ENCODE measurements around the gene KCNC1.

The KCNC1 gene

DNA sequence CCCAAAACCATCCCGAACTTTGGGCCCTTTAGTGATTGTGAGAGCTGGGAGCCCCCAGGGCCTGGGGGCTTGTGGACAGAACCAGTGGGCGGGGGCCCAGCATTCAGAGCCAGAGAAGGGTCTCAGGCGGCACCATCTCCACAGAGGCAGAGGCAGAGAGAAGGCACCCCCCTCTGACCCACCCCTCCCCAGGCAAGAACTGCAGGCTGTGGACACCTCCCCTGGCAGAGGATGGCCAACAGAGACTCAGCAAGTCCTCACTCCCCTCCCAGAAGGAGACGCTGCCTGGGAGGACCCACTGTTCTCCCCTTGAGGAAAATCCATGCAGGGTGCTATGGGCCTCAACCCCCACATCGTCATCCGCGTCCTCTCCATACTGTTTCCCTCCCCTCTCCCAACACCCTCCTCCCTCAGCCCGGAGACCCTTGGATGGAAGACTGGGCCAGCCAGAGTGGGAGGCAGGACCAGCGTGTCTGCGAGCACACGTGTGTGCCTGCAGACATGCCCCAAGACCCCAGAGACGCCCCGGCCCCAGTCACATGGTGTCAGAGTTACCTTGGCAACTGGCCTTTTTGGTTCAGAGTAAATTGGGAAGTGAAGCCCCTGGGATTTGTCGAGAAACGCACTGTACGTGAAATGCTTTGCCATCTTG, 42.6 kb downstream of the KCNC1 start:
- no peak overlapping the region for H3K4me3 ChIP-seq (ENCODE audit: low read depth, low read length, poor library complexity, severe bottlenecking)
- H3K9ac ChIP-seq (ENCODE audit: low read length): no peak overlapping the region
- H3K9me2 ChIP-seq (ENCODE audit: low read depth, low read length): no peaks in the 10 kb centered on the region
- TF ChIP-seq EZH2 (IDR thresholded peaks at IDR 0.05; ENCODE audit: borderline replicate concordance, low read length): no peak
- TF ChIP-seq, protein P1, sequence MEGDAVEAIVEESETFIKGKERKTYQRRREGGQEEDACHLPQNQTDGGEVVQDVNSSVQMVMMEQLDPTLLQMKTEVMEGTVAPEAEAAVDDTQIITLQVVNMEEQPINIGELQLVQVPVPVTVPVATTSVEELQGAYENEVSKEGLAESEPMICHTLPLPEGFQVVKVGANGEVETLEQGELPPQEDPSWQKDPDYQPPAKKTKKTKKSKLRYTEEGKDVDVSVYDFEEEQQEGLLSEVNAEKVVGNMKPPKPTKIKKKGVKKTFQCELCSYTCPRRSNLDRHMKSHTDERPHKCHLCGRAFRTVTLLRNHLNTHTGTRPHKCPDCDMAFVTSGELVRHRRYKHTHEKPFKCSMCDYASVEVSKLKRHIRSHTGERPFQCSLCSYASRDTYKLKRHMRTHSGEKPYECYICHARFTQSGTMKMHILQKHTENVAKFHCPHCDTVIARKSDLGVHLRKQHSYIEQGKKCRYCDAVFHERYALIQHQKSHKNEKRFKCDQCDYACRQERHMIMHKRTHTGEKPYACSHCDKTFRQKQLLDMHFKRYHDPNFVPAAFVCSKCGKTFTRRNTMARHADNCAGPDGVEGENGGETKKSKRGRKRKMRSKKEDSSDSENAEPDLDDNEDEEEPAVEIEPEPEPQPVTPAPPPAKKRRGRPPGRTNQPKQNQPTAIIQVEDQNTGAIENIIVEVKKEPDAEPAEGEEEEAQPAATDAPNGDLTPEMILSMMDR (IDR thresholded peaks at IDR 0.05; ENCODE audit: low read length): no peak
- H3K79me2 ChIP-seq (ENCODE audit: insufficient read depth, low read length): no peaks in the 10 kb centered on the region
- H3K27me3 ChIP-seq (ENCODE audit: insufficient read depth, low read length): no peaks in the 10 kb centered on the region
- no peaks in the 10 kb centered on the region for H3F3A ChIP-seq (ENCODE audit: insufficient read depth, low read length)
- no peak overlapping the region for H2AFZ ChIP-seq (ENCODE audit: low read length)
- H4K20me1 ChIP-seq (ENCODE audit: insufficient read depth, low read length): no peaks in the 10 kb centered on the region
- no peaks in the 10 kb centered on the region for H3K4me1 ChIP-seq (ENCODE audit: insufficient read depth, low read length, severe bottlenecking)
- no peak overlapping the region for H3K27ac ChIP-seq (ENCODE audit: low read depth, low read length, poor library complexity, severe bottlenecking)
- no peak overlapping the region for H3K4me2 ChIP-seq (ENCODE audit: low read length)
- H3K36me3 ChIP-seq (ENCODE audit: insufficient read depth, low read length): no peaks in the 10 kb centered on the region
- H3K9me3 ChIP-seq (ENCODE audit: low read length): no peaks in the 10 kb centered on the region

DNA sequence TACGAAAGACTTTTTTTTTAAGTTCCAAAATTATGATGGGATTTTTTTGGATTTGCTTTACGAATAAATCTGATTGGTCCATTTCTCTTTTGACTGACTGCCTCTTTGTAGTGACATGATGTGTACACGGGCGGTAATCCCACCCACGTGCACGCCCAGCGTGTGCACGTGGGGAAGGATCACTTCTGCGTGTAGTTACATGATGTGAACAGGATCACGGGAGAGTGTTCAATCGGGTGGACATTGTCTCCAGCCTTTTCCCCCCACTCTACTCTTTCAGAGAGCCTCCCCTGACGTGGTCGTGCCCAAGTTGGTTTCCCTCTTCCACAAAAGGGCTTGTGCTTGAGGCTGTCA, 43.1 kb downstream of the KCNC1 start:
- Histone ChIP-seq H3K9me3 (ENCODE audit: low read length) (no peaks in the 10 kb centered on the region), H2AFZ (ENCODE audit: low read length) (no peak overlapping the region), H3K4me2 (ENCODE audit: low read length) (no peak overlapping the region), H3K36me3 (ENCODE audit: insufficient read depth, low read length) (no peaks in the 10 kb centered on the region), H3K4me3 (ENCODE audit: low read depth, low read length, poor library complexity, severe bottlenecking) (no peak overlapping the region), H3K9me2 (ENCODE audit: low read depth, low read length) (no peaks in the 10 kb centered on the region), H4K20me1 (ENCODE audit: insufficient read depth, low read length) (no peaks in the 10 kb centered on the region), H3K27me3 (ENCODE audit: insufficient read depth, low read length) (no peaks in the 10 kb centered on the region), H3K79me2 (ENCODE audit: insufficient read depth, low read length) (no peaks in the 10 kb centered on the region), H3K4me1 (ENCODE audit: insufficient read depth, low read length, severe bottlenecking) (no peaks in the 10 kb centered on the region), H3F3A (ENCODE audit: insufficient read depth, low read length) (no peaks in the 10 kb centered on the region), H3K27ac (ENCODE audit: low read depth, low read length, poor library complexity, severe bottlenecking) (no peak overlapping the region), H3K9ac (ENCODE audit: low read length) (no peak overlapping the region)
- TF ChIP-seq, protein P1 (IDR thresholded peaks at IDR 0.05; ENCODE audit: low read length): no peak
- no peak for TF ChIP-seq EZH2 (IDR thresholded peaks at IDR 0.05; ENCODE audit: borderline replicate concordance, low read length)

DNA sequence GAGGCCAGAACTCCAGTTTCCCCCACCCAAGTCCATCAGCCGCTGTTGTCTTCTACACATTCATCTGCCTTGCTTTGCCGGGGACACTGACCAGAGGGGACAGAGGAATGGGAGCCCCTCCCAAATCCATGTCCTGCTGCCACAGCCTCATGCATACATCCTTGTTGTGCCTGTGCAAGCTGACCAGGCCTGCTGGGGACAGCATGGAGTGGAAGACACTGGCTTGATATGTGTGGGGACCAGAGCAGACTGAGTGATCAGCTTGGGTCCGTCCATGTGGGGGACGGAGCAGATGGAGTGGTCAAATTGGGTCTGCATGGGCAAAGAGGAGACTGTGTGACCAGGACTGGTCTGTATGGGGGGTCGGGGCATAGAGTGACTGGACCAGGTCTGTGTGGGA, 43.8 kb downstream of the KCNC1 start:
- H3K4me1 ChIP-seq (ENCODE audit: insufficient read depth, low read length, severe bottlenecking): no peaks in the 10 kb centered on the region
- no peaks in the 10 kb centered on the region for H3K79me2 ChIP-seq (ENCODE audit: insufficient read depth, low read length)
- H3K36me3 ChIP-seq (ENCODE audit: insufficient read depth, low read length): no peaks in the 10 kb centered on the region
- H3K4me3 ChIP-seq (ENCODE audit: low read depth, low read length, poor library complexity, severe bottlenecking): no peak overlapping the region
- TF ChIP-seq EZH2 (IDR thresholded peaks at IDR 0.05; ENCODE audit: borderline replicate concordance, low read length): no peak
- TF ChIP-seq, protein P1 (IDR thresholded peaks at IDR 0.05; ENCODE audit: low read length): no peak
- H3K9ac ChIP-seq (ENCODE audit: low read length): no peak overlapping the region
- H3K9me2 ChIP-seq (ENCODE audit: low read depth, low read length): no peaks in the 10 kb centered on the region
- H3K27ac ChIP-seq (ENCODE audit: low read depth, low read length, poor library complexity, severe bottlenecking): no peak overlapping the region
- no peaks in the 10 kb centered on the region for H3K9me3 ChIP-seq (ENCODE audit: low read length)
- no peak overlapping the region for H2AFZ ChIP-seq (ENCODE audit: low read length)
- no peaks in the 10 kb centered on the region for H3F3A ChIP-seq (ENCODE audit: insufficient read depth, low read length)
- no peaks in the 10 kb centered on the region for H4K20me1 ChIP-seq (ENCODE audit: insufficient read depth, low read length)
- no peaks in the 10 kb centered on the region for H3K27me3 ChIP-seq (ENCODE audit: insufficient read depth, low read length)
- no peak overlapping the region for H3K4me2 ChIP-seq (ENCODE audit: low read length)

All from OCI-LY1 (cell line).